ENCODE results near the gene CREB5.

DNA sequence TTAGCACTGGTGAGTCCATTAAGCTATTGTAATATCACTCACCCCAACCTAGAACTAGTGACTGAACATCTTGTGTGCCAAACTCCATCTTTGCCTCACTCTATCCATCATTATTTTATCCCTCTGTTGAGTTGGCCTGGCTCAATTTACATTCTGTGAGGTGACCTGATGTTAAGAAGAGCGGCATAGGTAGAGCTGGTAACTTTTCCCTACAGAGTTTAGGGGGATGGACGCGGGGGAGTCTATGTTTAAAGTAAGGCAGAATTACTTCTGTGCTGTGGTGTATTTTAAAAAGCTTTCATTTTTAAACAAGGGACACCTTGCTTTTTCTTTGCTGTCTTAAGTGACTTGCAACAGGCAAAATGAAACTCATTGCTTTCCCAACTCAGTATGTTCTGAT lies 186.3 kb downstream of the CREB5 start:
- TF ChIP-seq, protein P1, sequence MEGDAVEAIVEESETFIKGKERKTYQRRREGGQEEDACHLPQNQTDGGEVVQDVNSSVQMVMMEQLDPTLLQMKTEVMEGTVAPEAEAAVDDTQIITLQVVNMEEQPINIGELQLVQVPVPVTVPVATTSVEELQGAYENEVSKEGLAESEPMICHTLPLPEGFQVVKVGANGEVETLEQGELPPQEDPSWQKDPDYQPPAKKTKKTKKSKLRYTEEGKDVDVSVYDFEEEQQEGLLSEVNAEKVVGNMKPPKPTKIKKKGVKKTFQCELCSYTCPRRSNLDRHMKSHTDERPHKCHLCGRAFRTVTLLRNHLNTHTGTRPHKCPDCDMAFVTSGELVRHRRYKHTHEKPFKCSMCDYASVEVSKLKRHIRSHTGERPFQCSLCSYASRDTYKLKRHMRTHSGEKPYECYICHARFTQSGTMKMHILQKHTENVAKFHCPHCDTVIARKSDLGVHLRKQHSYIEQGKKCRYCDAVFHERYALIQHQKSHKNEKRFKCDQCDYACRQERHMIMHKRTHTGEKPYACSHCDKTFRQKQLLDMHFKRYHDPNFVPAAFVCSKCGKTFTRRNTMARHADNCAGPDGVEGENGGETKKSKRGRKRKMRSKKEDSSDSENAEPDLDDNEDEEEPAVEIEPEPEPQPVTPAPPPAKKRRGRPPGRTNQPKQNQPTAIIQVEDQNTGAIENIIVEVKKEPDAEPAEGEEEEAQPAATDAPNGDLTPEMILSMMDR (conservative IDR thresholded peaks at IDR 0.05; ENCODE audit: low read length): no peak
- TF ChIP-seq EZH2phosphoT487 (IDR thresholded peaks at IDR 0.05; ENCODE audit: borderline replicate concordance): no peak

Measured in Loucy (cell line).